Left ventricle myocardium inferior (tissue), 1 donor: ENCODE measurements around the gene ELAVL2. TPM values are rescaled to one million over a fixed set of nuclear protein-coding genes. Genes with fewer than 3 reads are reported as not detected.

Source experiments
- DNase-seq: peaks from one replicate; pipeline ENCODE4 v3.0.0-alpha.2; 2020
- H3K27ac ChIP-seq: fragments of 200-600 bp; replicated peaks from 2 replicates; pipeline ENCODE4 v1.8.0; 2021
- H3K27me3 ChIP-seq: fragments of 200-600 bp; 2 replicates; pipeline ENCODE4 v1.8.0; 2021; ENCODE audit warnings: low read depth
- H3K36me3 ChIP-seq: fragments of 200-600 bp; 2 replicates; pipeline ENCODE4 v1.8.0; 2021
- H3K4me1 ChIP-seq: fragments of 200-600 bp; 2 replicates; pipeline ENCODE4 v1.8.0; 2021
- H3K4me3 ChIP-seq: fragments of 200-600 bp; 2 replicates; pipeline ENCODE4 v1.8.0; 2021; ENCODE audit warnings: mild to moderate bottlenecking, moderate library complexity
- H3K9me3 ChIP-seq: fragments of 200-600 bp; replicated peaks from 2 replicates; pipeline ENCODE4 v1.8.0; 2021
- intact Hi-C: fragments of 100-400 bp; cut with micrococcal nuclease; formaldehyde crosslinking; loops from one replicate; pipeline ENCODE4 v1.11.0; 2022
- total RNA-seq: library from RNA; stranded (reverse); fragmentation: NEBNext Ultra II Directional; extraction: Animal tissue kit (Norgen Biotek cat#: 25700); gene quantifications from one replicate; pipeline ENCODE4 v1.2.1, GENCODE V29; 2021
- TF ChIP-seq, protein P1 (sequence below): fragments of 200-600 bp; IDR thresholded peaks from 2 replicates; pipeline ENCODE4 v1.8.0; 2021; ENCODE audit warnings: antibody characterized with exemption, mild to moderate bottlenecking, borderline replicate concordance
- donor health status: DM: no; HTN: yes; CAD: no; lungs with severe emphysema.

The ELAVL2 gene
- total RNA-seq, 1 donor from 2014 or later = 0.08 TPM

DNA sequence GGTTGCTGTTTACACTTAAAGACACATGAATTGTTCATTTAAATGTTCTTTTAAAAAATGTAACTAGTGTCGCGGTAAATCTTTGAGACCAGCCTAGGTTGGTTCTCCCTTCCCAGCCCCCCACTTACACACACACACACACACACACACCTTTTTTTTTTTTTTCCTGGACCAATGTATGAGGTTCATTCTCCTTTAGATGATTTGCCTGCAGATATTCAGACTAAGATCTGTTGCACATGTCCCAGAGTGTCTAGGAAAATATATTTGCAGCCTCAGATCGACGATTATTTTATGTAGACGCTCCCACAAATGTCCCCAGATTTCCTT, 4.4 kb upstream of the ELAVL2 start:
- Histone ChIP-seq H3K9me3 (no peaks in the 10 kb centered on the region), H3K4me3 (no peak overlapping the region), H3K4me1 (peaks cover 12% of the 10 kb centered on the region), H3K36me3 (no peaks in the 10 kb centered on the region), H3K27me3 (peaks cover 99% of the 10 kb centered on the region), H3K27ac (no peak overlapping the region)
- TF ChIP-seq, protein P1, sequence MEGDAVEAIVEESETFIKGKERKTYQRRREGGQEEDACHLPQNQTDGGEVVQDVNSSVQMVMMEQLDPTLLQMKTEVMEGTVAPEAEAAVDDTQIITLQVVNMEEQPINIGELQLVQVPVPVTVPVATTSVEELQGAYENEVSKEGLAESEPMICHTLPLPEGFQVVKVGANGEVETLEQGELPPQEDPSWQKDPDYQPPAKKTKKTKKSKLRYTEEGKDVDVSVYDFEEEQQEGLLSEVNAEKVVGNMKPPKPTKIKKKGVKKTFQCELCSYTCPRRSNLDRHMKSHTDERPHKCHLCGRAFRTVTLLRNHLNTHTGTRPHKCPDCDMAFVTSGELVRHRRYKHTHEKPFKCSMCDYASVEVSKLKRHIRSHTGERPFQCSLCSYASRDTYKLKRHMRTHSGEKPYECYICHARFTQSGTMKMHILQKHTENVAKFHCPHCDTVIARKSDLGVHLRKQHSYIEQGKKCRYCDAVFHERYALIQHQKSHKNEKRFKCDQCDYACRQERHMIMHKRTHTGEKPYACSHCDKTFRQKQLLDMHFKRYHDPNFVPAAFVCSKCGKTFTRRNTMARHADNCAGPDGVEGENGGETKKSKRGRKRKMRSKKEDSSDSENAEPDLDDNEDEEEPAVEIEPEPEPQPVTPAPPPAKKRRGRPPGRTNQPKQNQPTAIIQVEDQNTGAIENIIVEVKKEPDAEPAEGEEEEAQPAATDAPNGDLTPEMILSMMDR = no peak
- intact Hi-C loops = no loop called here
- DNase-seq = no peak

DNA sequence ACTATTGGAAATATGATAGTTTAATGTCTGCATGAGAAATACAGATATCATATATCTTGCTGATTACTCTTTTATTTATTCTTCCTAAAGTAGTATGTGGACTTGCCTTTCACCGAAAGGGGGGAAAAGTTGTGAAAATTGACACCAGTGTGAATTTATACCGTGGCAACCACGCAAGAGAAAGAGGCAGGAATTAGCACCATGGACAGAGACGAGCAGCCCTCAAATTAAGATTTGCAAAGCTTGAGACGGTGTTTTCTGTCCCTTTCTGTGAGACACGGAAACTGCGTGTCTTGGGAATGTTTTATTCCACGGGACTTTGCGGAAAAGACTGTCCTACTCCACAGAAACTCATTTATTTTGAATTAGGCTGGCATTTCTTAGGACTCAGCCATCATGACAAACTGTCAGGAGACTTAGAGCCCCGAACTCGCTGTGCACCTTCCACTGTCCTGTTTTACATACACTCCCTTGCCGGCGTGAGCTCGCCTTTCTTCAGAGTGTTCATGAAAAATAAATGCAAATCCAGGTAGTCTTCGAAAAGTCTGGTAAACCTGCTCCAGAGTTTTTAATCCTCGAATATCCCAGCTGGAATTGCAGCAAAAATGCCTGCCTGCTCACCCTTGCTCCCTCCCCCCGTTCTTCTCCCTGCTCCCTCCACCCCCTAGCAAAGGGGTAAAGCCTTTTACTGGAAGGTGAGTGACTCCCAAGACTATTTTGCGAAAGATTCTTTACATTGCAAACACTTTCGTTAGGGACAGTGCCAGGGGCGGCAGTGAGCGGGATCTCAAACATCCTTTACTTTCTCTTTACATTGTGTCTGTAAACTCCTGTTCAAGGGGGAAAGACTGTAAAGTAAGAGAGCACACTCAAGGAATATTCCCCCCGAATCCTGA, 3.8 kb upstream of the ELAVL2 start:
- TF ChIP-seq, protein P1 = no peak
- Histone ChIP-seq H3K27ac (no peak overlapping the region), H3K4me3 (no peak overlapping the region), H3K9me3 (no peaks in the 10 kb centered on the region), H3K4me1 (peaks cover 19% of the 10 kb centered on the region), H3K36me3 (no peaks in the 10 kb centered on the region), H3K27me3 (peaks cover 99% of the 10 kb centered on the region)
- DNase-seq = no peak
- intact Hi-C loops = no loop called here

DNA sequence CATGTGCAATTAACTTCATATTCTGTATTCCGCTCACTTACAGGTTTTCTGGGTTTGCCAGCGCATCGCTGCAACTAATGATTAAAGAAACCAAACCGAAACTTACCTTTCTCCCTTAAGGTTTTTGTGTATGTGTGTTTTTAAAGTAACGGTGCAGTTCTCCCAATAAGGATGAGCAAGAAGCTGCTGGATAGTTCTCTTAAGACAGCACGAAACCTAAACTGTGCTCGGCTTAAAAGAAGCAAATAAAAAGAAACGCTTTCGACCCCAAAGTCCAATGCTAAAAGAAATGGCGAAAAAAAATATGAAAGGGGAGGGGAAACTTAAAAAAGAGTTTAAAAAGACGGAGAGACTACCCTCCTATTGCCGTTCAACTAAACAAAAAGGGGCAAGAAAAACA, 340 bp downstream of the ELAVL2 start:
- Histone ChIP-seq H3K4me3 (peak overlapping the region; percentile 61), H3K4me1 (peaks cover 44% of the 10 kb centered on the region), H3K27me3 (peaks cover 100% of the 10 kb centered on the region), H3K9me3 (no peaks in the 10 kb centered on the region), H3K36me3 (no peaks in the 10 kb centered on the region), H3K27ac (no peak overlapping the region)
- intact Hi-C loops = no loop called here
- TF ChIP-seq, protein P1 = no peak
- no peak for DNase-seq

DNA sequence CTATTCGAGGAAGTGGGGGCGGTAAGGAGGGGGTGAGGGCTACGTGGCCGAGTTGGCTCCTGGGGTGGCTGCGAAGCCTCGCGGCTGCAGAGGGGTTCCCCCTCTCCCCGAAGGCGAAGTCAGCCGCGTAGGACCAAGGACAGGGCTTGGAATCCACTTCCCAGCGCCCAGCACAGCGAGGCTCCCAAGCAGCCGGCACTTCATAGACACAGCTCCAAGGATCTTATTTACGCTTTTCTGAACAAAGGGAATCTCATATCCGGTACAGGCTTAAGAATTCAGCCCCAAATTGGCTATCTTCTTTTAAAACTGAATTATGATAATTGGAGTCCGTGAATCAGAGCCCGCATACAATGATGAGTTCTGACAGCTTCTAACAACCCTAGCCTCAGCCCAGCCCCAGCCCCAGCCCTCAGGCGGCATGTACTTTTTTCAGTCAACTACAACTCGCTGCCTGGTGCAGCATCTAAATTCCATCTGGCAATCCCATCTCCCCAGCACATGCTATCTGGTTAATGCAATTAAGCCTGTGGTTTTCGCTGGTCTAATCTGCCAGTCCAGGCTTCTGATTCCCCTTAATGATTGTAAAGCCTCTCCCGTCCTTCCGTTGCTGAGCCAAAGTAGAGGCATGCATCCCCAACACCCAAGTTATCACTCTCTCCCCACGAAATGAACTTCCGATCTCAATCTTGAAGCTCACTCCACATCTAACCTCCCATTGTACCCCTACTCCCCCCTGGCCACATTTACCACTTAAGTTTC, 1.0 kb downstream of the ELAVL2 start:
- intact Hi-C loops = no loop called here
- Histone ChIP-seq H3K27me3 (peaks cover 100% of the 10 kb centered on the region), H3K27ac (no peak overlapping the region), H3K9me3 (no peaks in the 10 kb centered on the region), H3K4me3 (peak overlapping the region; percentile 61), H3K36me3 (no peaks in the 10 kb centered on the region), H3K4me1 (peaks cover 47% of the 10 kb centered on the region)
- TF ChIP-seq, protein P1 = no peak
- DNase-seq = no peak

DNA sequence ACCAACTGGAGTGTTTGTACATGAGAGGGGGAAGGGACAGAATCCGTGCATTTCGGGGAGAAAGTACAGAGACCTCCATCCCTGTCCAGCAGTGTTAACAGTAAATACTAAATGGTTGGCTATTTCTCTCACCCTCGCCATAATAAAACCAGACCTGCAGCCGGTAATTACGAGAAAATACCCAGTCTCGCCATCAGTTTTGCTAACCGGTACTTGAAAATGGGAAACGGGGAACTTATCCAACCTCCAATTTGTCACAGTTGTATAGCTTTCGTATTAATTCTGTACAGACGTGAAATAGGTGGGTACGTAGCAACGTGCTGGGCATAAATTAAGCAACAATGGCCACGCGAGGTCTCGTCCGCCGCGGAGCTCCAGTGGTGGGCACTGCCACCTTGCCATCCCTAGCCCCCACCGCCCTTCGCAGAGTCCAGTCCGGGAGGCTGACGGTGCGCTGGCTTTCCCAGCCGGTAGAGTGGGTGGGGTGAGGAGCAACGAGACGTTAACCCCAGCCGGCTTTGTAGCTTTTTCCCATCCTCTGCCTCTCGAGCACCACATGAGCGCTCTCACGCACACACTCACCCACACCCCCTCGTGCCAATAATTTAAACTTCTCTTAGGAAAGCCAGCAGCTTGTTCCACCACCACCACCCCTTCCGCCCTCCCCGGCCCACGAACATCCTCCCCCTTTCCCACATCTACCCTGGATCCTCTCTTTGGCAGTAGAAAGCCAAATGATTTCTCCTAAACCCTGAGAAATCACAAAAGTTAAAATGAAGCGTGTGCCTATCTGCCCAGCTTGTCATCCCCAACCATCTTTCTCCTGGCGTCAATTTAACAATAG, 1.8 kb downstream of the ELAVL2 start:
- intact Hi-C loops = no loop called here
- Histone ChIP-seq H3K4me1 (peaks cover 47% of the 10 kb centered on the region), H3K27ac (no peak overlapping the region), H3K27me3 (peaks cover 100% of the 10 kb centered on the region), H3K4me3 (peak overlapping the region; percentile 61), H3K9me3 (no peaks in the 10 kb centered on the region), H3K36me3 (no peaks in the 10 kb centered on the region)
- no peak for DNase-seq
- TF ChIP-seq, protein P1 = no peak
